ENCODE data around the gene PRTG. TPM values are rescaled to one million over a fixed set of nuclear protein-coding genes. Genes with fewer than 3 reads are reported as not detected.

PRTG gene
- total RNA-seq, 4 donors from 2014 or later, result 40.3 to 146 (median 89.0) TPM

DNA sequence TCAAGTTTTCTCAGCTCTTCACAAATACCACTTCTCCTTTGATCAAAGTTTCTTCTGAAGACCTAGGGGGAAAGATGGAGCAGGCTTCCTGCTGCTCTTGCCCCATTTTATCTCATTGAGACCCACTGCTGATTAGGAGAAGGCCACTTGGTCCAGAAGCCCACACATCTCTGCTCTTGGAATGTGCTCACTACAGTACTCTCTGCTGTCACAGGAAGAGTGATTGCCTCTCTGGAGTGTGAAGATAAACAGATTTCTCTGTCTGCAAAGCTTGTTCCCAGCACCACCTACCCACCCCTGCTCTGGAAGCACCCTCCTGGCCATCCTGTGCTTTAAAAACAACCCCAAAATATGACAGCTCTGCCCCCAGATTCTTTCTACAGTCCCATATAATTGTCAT, 41.3 kb upstream of the PRTG start:
- H3K27ac ChIP-seq, result no peak overlapping the region
- H3K4me3 ChIP-seq (replicated peaks in 1 of 3), result no peak overlapping the region
- H3K9me3 ChIP-seq, result no peaks in the 10 kb centered on the region
- TF ChIP-seq, protein P1, sequence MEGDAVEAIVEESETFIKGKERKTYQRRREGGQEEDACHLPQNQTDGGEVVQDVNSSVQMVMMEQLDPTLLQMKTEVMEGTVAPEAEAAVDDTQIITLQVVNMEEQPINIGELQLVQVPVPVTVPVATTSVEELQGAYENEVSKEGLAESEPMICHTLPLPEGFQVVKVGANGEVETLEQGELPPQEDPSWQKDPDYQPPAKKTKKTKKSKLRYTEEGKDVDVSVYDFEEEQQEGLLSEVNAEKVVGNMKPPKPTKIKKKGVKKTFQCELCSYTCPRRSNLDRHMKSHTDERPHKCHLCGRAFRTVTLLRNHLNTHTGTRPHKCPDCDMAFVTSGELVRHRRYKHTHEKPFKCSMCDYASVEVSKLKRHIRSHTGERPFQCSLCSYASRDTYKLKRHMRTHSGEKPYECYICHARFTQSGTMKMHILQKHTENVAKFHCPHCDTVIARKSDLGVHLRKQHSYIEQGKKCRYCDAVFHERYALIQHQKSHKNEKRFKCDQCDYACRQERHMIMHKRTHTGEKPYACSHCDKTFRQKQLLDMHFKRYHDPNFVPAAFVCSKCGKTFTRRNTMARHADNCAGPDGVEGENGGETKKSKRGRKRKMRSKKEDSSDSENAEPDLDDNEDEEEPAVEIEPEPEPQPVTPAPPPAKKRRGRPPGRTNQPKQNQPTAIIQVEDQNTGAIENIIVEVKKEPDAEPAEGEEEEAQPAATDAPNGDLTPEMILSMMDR (IDR thresholded peaks at IDR 0.05), result no peak
- TF ChIP-seq POLR2A (IDR thresholded peaks at IDR 0.05), result no peak
- H3K27me3 ChIP-seq, result no peaks in the 10 kb centered on the region
- no peaks in the 10 kb centered on the region for H3K36me3 ChIP-seq
- intact Hi-C loops (cut with DNase I), result no loop called here
- no peaks in the 10 kb centered on the region for H3K4me1 ChIP-seq
- no peak for DNase-seq

DNA sequence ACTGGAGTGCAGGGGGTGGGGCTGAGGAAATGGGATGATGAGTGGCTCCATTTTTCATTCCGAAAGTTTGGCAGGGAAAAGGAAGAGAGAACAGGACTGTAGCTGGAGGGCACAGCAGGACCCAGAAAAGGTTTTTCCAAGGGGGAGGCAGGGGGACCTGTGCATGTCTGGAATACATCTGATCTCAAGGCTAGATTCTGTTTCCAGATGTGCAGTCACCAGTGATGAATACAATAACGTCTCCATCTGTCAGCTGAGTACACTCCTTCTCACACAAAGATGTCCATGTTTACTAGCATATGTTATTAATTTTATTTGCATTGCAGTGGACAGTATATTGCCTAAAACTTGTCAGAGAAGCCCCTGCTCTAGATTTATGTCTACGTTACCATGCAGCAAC, 39.9 kb upstream of the PRTG start:
- 75 to 79% methylated on average over 3 of the region's 3 CpGs for WGBS, 2 donors
- no peaks in the 10 kb centered on the region for H3K36me3 ChIP-seq
- DNase-seq, result no peak
- H3K4me3 ChIP-seq (replicated peaks in 1 of 3), result no peak overlapping the region
- H3K9me3 ChIP-seq, result no peaks in the 10 kb centered on the region
- no peaks in the 10 kb centered on the region for H3K4me1 ChIP-seq
- no peak for TF ChIP-seq POLR2A (IDR thresholded peaks at IDR 0.05)
- TF ChIP-seq, protein P1 (IDR thresholded peaks at IDR 0.05), result no peak
- H3K27me3 ChIP-seq, result no peaks in the 10 kb centered on the region
- no peak overlapping the region for H3K27ac ChIP-seq
- intact Hi-C loops (cut with DNase I), result no loop called here

DNA sequence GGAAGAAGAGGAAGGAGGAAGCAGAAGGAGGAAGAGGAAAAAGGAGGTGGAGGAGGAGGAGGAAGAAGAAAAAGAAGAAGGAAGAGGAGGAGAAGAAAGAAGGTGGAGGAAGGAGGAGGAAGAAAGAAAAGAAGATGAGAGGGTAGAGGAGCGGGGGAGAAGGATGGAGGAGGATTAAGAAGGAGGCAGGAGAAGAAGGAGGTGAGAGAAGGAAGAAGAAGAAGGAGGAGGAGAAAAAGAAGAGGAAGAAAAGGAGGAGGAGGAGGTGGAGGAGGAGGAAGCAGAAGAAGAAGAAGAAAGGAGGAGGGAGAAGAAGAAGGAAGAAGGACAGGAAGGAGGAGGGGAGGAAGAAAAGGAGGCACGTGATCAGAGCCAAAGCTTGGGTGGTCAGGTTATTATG, 37.3 kb upstream of the PRTG start:
- 34 to 72% methylated on average over 1 to 2 of the region's 2 CpGs for WGBS, 2 donors
- H3K4me3 ChIP-seq (replicated peaks in 1 of 3), result no peak overlapping the region
- TF ChIP-seq, protein P1 (IDR thresholded peaks at IDR 0.05), result no peak
- TF ChIP-seq POLR2A (IDR thresholded peaks at IDR 0.05), result no peak
- H3K27ac ChIP-seq, result no peak overlapping the region
- no peaks in the 10 kb centered on the region for H3K9me3 ChIP-seq
- no peaks in the 10 kb centered on the region for H3K27me3 ChIP-seq
- H3K4me1 ChIP-seq, result no peaks in the 10 kb centered on the region
- intact Hi-C loops (cut with DNase I), result no loop called here
- H3K36me3 ChIP-seq, result no peaks in the 10 kb centered on the region
- DNase-seq, result no peak

DNA sequence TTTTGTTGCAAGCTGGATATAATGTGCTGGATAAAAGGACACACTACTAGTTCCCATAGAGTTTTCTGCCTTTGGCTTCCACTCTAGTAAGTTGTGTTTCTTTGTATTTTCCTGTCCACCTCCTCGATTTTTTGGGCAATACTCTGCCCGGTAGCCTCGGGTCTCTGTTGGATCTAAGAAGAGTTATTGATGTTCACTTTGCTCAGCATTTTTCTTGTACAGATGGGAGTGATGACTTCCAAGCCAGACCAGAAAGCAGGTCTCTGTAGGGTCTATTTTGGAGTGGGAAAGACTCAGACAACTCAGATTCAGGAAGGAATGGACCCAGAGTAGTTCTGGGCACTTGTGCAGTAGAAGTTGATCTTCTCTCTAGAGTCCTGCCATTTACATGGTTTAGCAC, 36.0 kb upstream of the PRTG start:
- intact Hi-C loops (cut with DNase I), result no loop called here
- Histone ChIP-seq H3K36me3 (no peaks in the 10 kb centered on the region), H3K9me3 (no peaks in the 10 kb centered on the region), H3K4me3 (replicated peaks in 1 of 3) (no peak overlapping the region), H3K27ac (no peak overlapping the region), H3K27me3 (no peaks in the 10 kb centered on the region), H3K4me1 (no peaks in the 10 kb centered on the region)
- TF ChIP-seq, protein P1 (IDR thresholded peaks at IDR 0.05), result no peak
- DNase-seq, result no peak
- WGBS, 2 donors, result 81 to 86% methylated on average over 3 of the region's 3 CpGs

DNA sequence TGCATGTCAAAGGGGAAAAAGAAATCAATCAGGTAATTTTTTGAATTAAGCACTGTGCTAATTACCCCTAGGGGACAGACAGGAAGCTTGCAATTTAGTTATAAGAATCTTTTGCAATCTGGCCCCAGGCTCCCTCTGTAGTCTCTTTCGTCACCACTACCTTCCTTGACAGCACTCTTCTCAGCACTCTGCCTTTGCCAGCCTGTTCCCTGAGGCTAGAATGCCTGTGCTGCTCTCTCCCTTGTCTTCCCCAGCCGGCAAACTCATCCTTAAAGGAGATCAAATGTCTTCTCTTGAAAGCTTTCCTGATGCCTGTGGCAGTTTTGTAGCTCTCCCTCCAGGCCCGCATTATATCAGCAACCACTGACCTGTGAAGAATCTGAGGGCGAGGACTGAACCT, 32.4 kb upstream of the PRTG start:
- intact Hi-C loops (cut with DNase I), result no loop called here
- WGBS, 2 donors, result 75 to 79% methylated on average over 4 of the region's 4 CpGs
- no peak overlapping the region for H3K4me3 ChIP-seq (replicated peaks in 1 of 3)
- no peaks in the 10 kb centered on the region for H3K4me1 ChIP-seq
- DNase-seq, result no peak
- TF ChIP-seq, protein P1 (IDR thresholded peaks at IDR 0.05), result no peak
- TF ChIP-seq POLR2A (IDR thresholded peaks at IDR 0.05), result no peak
- H3K27ac ChIP-seq, result no peak overlapping the region
- no peaks in the 10 kb centered on the region for H3K9me3 ChIP-seq
- H3K27me3 ChIP-seq, result no peaks in the 10 kb centered on the region
- H3K36me3 ChIP-seq, result no peaks in the 10 kb centered on the region
